A549 (cell line): ENCODE data around the gene PANX1. TPM values are rescaled to one million over a fixed set of nuclear protein-coding genes. Genes with fewer than 3 reads are reported as not detected.

Experiments
- ATAC-seq, 2 experiments: fragments of 200-7000 bp in 1 of 2; fragments of >200 bp in 1 of 2; cut with Nextera tagmentation in 1 of 2; cut with Tn5 transposase in 1 of 2; 3 replicates each; pipeline versions ENCODE4 v1.8.0 to v1.9.1; 2018 to 2020; ENCODE audit warnings: mild to moderate bottlenecking in 1 of 2, moderate library complexity in 1 of 2
- CTCF ChIA-PET: fragments of 300-600 bp; sonication (Branson Sonifier 250); formaldehyde crosslinking; extraction: SDS; loops from one replicate; lab custom pipeline; 2021; ENCODE audit warnings: antibody characterized with exemption, inconsistent platforms; lab: Yijun Ruan, JAX
- POLR2A ChIA-PET: fragments of 350-600 bp; formaldehyde crosslinking; extraction: SDS; loops from one replicate; lab custom pipeline; 2021; ENCODE audit warnings: antibody characterized with exemption, inconsistent platforms; lab: Yijun Ruan, JAX
- DNase-seq, 2 experiments: peaks; one replicate each; pipeline versions ENCODE4 v3.0.0 to v3.0.0-alpha.2; 2011 to 2016; ENCODE audit warnings: low read depth in 1 of 2, low spot score in 1 of 2
- FAIRE-seq: peaks from 2 replicates; lab custom pipeline; 2011; peaks lifted over from hg19 to GRCh38; lab: Jason Lieb, UNC
- H3K27ac ChIP-seq, 2 experiments: fragments of >200 bp; sonication (Bioruptor Twin); formaldehyde crosslinking; 3 replicates each; pipeline ENCODE4 v1.5.1; 2016 to 2017
- H3K4me1 ChIP-seq: fragments of >200 bp; sonication (Bioruptor Twin); formaldehyde crosslinking; 3 replicates; pipeline ENCODE4 v1.6.1; 2016
- H3K4me2 ChIP-seq: fragments of >200 bp; sonication (Bioruptor Twin); formaldehyde crosslinking; 3 replicates; pipeline ENCODE4 v1.6.1; 2016
- H3K4me3 ChIP-seq: fragments of >200 bp; sonication (Bioruptor Twin); formaldehyde crosslinking; 3 replicates; pipeline ENCODE4 v1.5.1; 2016
- H3K9me3 ChIP-seq: fragments of >200 bp; sonication (Bioruptor Twin); formaldehyde crosslinking; 3 replicates; pipeline ENCODE4 v1.6.1; 2016
- CHD4 ChIP-seq: fragments of 200-600 bp; sonication (generic); IDR thresholded peaks from 2 replicates; pipeline ENCODE4 v1.6.1; 2016; ENCODE audit warnings: antibody characterized with exemption, mild to moderate bottlenecking, borderline replicate concordance
- EHMT2 ChIP-seq: fragments of 200-600 bp; sonication (generic); IDR thresholded peaks from 2 replicates; pipeline ENCODE4 v1.6.1; 2016; ENCODE audit warnings: antibody characterized with exemption, low read depth, mild to moderate bottlenecking, moderate library complexity
- ESRRA ChIP-seq: fragments of 150-350 bp; IDR thresholded peaks from 2 replicates; pipeline ENCODE4 v1.6.1; 2014; ENCODE audit warnings: mild to moderate bottlenecking, low read length, borderline replicate concordance
- HDAC2 ChIP-seq: fragments of 200-600 bp; sonication (generic); IDR thresholded peaks from 2 replicates; pipeline ENCODE4 v1.6.1; 2016
- HOXB13 ChIP-seq: fragments of 250-450 bp; sonication (Bioruptor Pico); IDR thresholded peaks from 2 replicates; pipeline ENCODE4 v1.5.0; 2020; ENCODE audit warnings: low read depth, mild to moderate bottlenecking, moderate library complexity
- JUN ChIP-seq, 2 experiments: fragments of >200 bp; sonication (Bioruptor Twin); formaldehyde crosslinking; IDR thresholded peaks; 2 replicates in 1 of 2; 3 replicates in 1 of 2; pipeline ENCODE4 v1.6.1; 2016 to 2017
- JUNB ChIP-seq: fragments of >200 bp; sonication (Bioruptor Twin); formaldehyde crosslinking; IDR thresholded peaks from 2 replicates; pipeline ENCODE4 v1.6.1; 2016
- MAFK ChIP-seq: fragments of 450-650 bp; IDR thresholded peaks from 2 replicates; pipeline ENCODE4 v1.6.1; 2014; ENCODE audit not compliant: partially characterized antibody
- MAX ChIP-seq: IDR thresholded peaks from 2 replicates; pipeline ENCODE4 v1.6.1; 2012
- MAZ ChIP-seq: fragments of 150-350 bp; IDR thresholded peaks from 2 replicates; pipeline ENCODE4 v1.6.1; 2014; ENCODE audit warnings: antibody characterized with exemption, low read depth, low read length, borderline replicate concordance
- NFE2L2 ChIP-seq: fragments of 150-350 bp; conservative IDR thresholded peaks from 2 replicates; pipeline ENCODE4 v1.6.1; 2014; ENCODE audit warnings: low read length
- NR3C1 ChIP-seq: fragments of >200 bp; sonication (Bioruptor Twin); formaldehyde crosslinking; IDR thresholded peaks from 3 replicates; pipeline ENCODE4 v1.6.1; 2017
- POLR2AphosphoS2 ChIP-seq: conservative IDR thresholded peaks from 2 replicates; pipeline ENCODE4 v1.6.1; 2012; ENCODE audit warnings: low read length, improper control_type of control experiment, inconsistent platforms
- RAD21 ChIP-seq, 2 experiments: fragments of >200 bp in 1 of 2; sonication (Bioruptor Twin) in 1 of 2; formaldehyde crosslinking in 1 of 2; IDR thresholded peaks in 1 of 2; conservative IDR thresholded peaks in 1 of 2; 2 replicates in 1 of 2; 3 replicates in 1 of 2; pipeline ENCODE4 v1.6.1; 2012 to 2018; ENCODE audit warnings: inconsistent platforms in 1 of 2
- RCOR1 ChIP-seq: fragments of 150-350 bp; IDR thresholded peaks from 2 replicates; pipeline ENCODE4 v1.6.1; 2014; ENCODE audit warnings: antibody characterized with exemption, low read length, low read depth
- RNF2 ChIP-seq: fragments of 200-600 bp; sonication (generic); IDR thresholded peaks from 2 replicates; pipeline ENCODE4 v1.6.1; 2016; ENCODE audit warnings: low read depth, mild to moderate bottlenecking, antibody characterized with exemption, moderate library complexity, borderline replicate concordance
- SREBF2 ChIP-seq: fragments of 450-650 bp; IDR thresholded peaks from 2 replicates; pipeline ENCODE4 v1.6.1; 2014; ENCODE audit warnings: mild to moderate bottlenecking, moderate library complexity
- TFCP2L1 ChIP-seq: fragments of 250-450 bp; sonication (Bioruptor Pico); IDR thresholded peaks from 2 replicates; pipeline ENCODE4 v1.5.0; 2021; ENCODE audit warnings: mild to moderate bottlenecking
- TP53 ChIP-seq: fragments of 250-450 bp; sonication (Bioruptor Pico); IDR thresholded peaks from 2 replicates; pipeline ENCODE4 v1.5.0; 2021; ENCODE audit warnings: mild to moderate bottlenecking, moderate library complexity
- ZFP36 ChIP-seq: fragments of 450-650 bp; IDR thresholded peaks from 2 replicates; pipeline ENCODE4 v1.6.1; 2014; ENCODE audit warnings: borderline replicate concordance; ENCODE audit not compliant: partially characterized antibody
- WGBS: methylation state at CpG from one replicate; pipeline ENCODE4 v1.1.6; 2017; ENCODE audit errors: missing lambda C conversion rate; 5-methylcytosine and 5-hydroxymethylcytosine counted together
- polyA plus RNA-seq, 4 experiments: library from polyadenylated mRNA; depleted of rRNA in 3 of 4; stranded (reverse); fragments of >200 nt; fragmentation: RNase III in 1 of 4; extraction: RNeasy Plus Mini Kit Qiagen cat#74134 plus additional on column Dnase treatment in 1 of 4; gene quantifications; 2 replicates in 3 of 4; 3 replicates in 1 of 4; pipeline ENCODE4 v1.2.3, GENCODE V29; 2011 to 2017
- TF ChIP-seq, protein P1 (sequence below): fragments of 250-450 bp; sonication (Bioruptor Pico); IDR thresholded peaks from 2 replicates; pipeline ENCODE4 v1.5.0; 2020; ENCODE audit warnings: low read depth, mild to moderate bottlenecking, moderate library complexity
- TF ChIP-seq, protein P2 (sequence below): fragments of >200 bp; sonication (Bioruptor Twin); formaldehyde crosslinking; IDR thresholded peaks from 3 replicates; pipeline ENCODE4 v1.6.1; 2016
- TF ChIP-seq, protein P3 (sequence below): fragments of 200-600 bp; sonication (generic); IDR thresholded peaks from 2 replicates; pipeline ENCODE4 v1.6.1; 2016; ENCODE audit warnings: antibody characterized with exemption, mild to moderate bottlenecking, moderate library complexity

PANX1 gene
- polyA plus RNA-seq, 2 of the 4 experiments (the other 2 are of a cell fraction) = 11.0 to 13.3 TPM

- 94% methylated on average over 4 of the region's 4 CpGs for WGBS
- ATAC-seq = no peak
- Histone ChIP-seq H3K9me3 (no peaks in the 10 kb centered on the region), H3K4me3 (no peak overlapping the region), H3K4me1 (peaks cover 56% of the 10 kb centered on the region), H3K27ac (no peak overlapping the region), H3K4me2 (no peak overlapping the region)
- no peak for FAIRE-seq
- CTCF ChIA-PET = interaction anchor here (1.0 kb wide), 1 partner anchor 50 kb away, joined by 3 read pairs; no protein-coding TSS in a partner anchor
- POLR2A ChIA-PET = no interaction called here
- no peak for DNase-seq
- TF ChIP-seq TFCP2L1 (no peak), NR3C1 (no peak), NFE2L2 (no peak), RNF2 (no peak), JUN (IDR thresholded peaks at IDR 0.05) (no peak), RCOR1 (no peak)
- TF ChIP-seq, all 56 proteins: peak for 0
These were observed 5.1 kb downstream of the PANX1 start for GRCh38 chr11:94133752-94134151.

- no peak for TF ChIP-seq POLR2AphosphoS2
- TF ChIP-seq MAX = 0 out of 2 replicates have a peak, but pooled peaks have one; percentile 17
- DNase-seq (no peak), FAIRE-seq (no peak), ATAC-seq (peak; percentile 70 to 77)
- Histone ChIP-seq H3K9me3 (no peaks in the 10 kb centered on the region), H3K4me2 (peak overlapping the region; percentile 70), H3K27ac (peak overlapping the region; percentile 61 to 80; a peak in 5 of 6 replicates), H3K4me1 (peaks cover 53% of the 10 kb centered on the region), H3K4me3 (no peak overlapping the region)
- CTCF ChIA-PET = interaction anchor here (1.0 kb wide), 1 partner anchor 20 kb away, joined by 3 read pairs; no protein-coding TSS in a partner anchor
- 30% methylated on average over 6 of the region's 10 CpGs for WGBS
- POLR2A ChIA-PET = no interaction called here
These were observed 6.2 kb downstream of the PANX1 start for GRCh38 chr11:94134651-94135512.

- Histone ChIP-seq H3K4me3 (no peak overlapping the region), H3K9me3 (no peaks in the 10 kb centered on the region), H3K4me1 (peaks cover 60% of the 10 kb centered on the region), H3K27ac (no peak overlapping the region)
- CTCF ChIA-PET = no interaction called here
- 88% methylated on average over 4 of the region's 4 CpGs for WGBS
- FAIRE-seq (no peak), DNase-seq (no peak)
- TF ChIP-seq, protein P1, sequence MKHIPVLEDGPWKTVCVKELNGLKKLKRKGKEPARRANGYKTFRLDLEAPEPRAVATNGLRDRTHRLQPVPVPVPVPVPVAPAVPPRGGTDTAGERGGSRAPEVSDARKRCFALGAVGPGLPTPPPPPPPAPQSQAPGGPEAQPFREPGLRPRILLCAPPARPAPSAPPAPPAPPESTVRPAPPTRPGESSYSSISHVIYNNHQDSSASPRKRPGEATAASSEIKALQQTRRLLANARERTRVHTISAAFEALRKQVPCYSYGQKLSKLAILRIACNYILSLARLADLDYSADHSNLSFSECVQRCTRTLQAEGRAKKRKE (CRISPR knock-in tag) = no peak
- no peak for TF ChIP-seq ZFP36
- no peak for TF ChIP-seq JUNB
- no peak for TF ChIP-seq HOXB13 (CRISPR knock-in tag)
- no peak for TF ChIP-seq CHD4
- TF ChIP-seq TP53 = no peak
- no peak for TF ChIP-seq HDAC2
- TF ChIP-seq, protein P2, sequence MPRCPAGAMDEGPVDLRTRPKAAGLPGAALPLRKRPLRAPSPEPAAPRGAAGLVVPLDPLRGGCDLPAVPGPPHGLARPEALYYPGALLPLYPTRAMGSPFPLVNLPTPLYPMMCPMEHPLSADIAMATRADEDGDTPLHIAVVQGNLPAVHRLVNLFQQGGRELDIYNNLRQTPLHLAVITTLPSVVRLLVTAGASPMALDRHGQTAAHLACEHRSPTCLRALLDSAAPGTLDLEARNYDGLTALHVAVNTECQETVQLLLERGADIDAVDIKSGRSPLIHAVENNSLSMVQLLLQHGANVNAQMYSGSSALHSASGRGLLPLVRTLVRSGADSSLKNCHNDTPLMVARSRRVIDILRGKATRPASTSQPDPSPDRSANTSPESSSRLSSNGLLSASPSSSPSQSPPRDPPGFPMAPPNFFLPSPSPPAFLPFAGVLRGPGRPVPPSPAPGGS = no peak
- TF ChIP-seq, protein P3, sequence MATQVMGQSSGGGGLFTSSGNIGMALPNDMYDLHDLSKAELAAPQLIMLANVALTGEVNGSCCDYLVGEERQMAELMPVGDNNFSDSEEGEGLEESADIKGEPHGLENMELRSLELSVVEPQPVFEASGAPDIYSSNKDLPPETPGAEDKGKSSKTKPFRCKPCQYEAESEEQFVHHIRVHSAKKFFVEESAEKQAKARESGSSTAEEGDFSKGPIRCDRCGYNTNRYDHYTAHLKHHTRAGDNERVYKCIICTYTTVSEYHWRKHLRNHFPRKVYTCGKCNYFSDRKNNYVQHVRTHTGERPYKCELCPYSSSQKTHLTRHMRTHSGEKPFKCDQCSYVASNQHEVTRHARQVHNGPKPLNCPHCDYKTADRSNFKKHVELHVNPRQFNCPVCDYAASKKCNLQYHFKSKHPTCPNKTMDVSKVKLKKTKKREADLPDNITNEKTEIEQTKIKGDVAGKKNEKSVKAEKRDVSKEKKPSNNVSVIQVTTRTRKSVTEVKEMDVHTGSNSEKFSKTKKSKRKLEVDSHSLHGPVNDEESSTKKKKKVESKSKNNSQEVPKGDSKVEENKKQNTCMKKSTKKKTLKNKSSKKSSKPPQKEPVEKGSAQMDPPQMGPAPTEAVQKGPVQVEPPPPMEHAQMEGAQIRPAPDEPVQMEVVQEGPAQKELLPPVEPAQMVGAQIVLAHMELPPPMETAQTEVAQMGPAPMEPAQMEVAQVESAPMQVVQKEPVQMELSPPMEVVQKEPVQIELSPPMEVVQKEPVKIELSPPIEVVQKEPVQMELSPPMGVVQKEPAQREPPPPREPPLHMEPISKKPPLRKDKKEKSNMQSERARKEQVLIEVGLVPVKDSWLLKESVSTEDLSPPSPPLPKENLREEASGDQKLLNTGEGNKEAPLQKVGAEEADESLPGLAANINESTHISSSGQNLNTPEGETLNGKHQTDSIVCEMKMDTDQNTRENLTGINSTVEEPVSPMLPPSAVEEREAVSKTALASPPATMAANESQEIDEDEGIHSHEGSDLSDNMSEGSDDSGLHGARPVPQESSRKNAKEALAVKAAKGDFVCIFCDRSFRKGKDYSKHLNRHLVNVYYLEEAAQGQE = no peak
- TF ChIP-seq POLR2AphosphoS2 = no peak
- no peak for TF ChIP-seq MAZ
- TF ChIP-seq RAD21 (conservative IDR thresholded peaks at IDR 0.05 in 1 of 2, IDR thresholded peaks at IDR 0.05 in 1 of 2) = no peak
- no peak for TF ChIP-seq NR3C1
- TF ChIP-seq MAFK = no peak
- no peak for TF ChIP-seq JUN (IDR thresholded peaks at IDR 0.05)
- no peak for TF ChIP-seq EHMT2
- TF ChIP-seq SREBF2 = no peak
- TF ChIP-seq ESRRA = no peak
- TF ChIP-seq, all 56 proteins: peak for 0
- no peak for ATAC-seq
- POLR2A ChIA-PET = no interaction called here
- H3K4me2 ChIP-seq = no peak overlapping the region
These were observed 10.8 kb downstream of the PANX1 start for GRCh38 chr11:94139416-94139815.
